Epithelial cell of proximal tubule (primary cell): ENCODE measurements around the gene RAD51B. TPM values are rescaled to one million over a fixed set of nuclear protein-coding genes. Genes with fewer than 3 reads are reported as not detected.
A peak's percentile ranks its signal among the peaks of the same experiment; 100 is the strongest.

Experiments
- DNase-seq: peaks from one replicate; pipeline ENCODE4 v3.0.0-alpha.2; 2011; ENCODE audit warnings: low read depth
- H3K4me3 ChIP-seq: 2 replicates; pipeline ENCODE4 v1.5.1; 2011; ENCODE audit warnings: low read depth, mild to moderate bottlenecking, low read length
- total RNA-seq: library from RNA; depleted of rRNA; stranded (reverse); fragments of >200 nt; gene quantifications from 2 replicates; pipeline ENCODE4 v1.2.3, GENCODE V29; 2015
- TF ChIP-seq, protein P1 (sequence below): conservative IDR thresholded peaks from 2 replicates; pipeline ENCODE4 v1.5.1; 2012; ENCODE audit warnings: low read depth, mild to moderate bottlenecking, low read length

RAD51B gene
- total RNA-seq, 1 donor from 2014 or later, result 6.3 TPM

DNA sequence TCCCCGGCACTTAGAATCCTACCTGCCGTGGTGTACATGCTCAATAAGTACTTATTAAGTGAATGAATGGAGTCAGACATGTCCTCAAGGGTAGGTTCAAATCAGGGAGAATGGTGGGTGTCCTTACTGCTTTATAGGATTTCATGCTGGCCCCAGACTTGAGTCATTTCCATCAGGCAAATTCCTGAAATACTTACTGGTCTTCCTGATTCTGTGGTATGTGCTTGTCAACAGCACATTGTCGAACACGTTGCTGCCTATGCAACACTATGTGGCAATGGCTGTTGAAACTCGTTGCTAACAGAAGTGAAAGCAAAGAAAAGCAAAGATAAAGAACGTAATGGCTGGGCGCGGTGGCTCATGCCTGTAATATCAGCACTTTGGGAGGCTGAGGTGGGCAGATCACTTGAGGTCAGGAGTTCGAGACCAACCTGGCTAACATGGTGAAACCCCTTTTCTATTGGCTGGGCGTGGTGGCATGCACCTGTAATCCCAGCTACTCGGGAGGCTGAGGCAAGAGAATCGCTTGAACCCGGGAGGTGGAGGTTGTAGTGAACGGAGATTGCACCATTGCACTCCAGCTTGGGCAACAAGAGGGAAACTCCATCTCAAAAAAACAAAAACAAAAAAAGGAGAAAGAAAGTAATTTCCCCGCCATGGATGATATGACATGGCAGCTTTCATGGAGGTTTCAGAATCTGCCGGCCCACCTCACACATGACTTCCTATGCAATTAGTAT lies 758.4 kb downstream of the RAD51B start:
- peak; percentile 95 for DNase-seq
- no peak overlapping the region for H3K4me3 ChIP-seq
- TF ChIP-seq, protein P1, sequence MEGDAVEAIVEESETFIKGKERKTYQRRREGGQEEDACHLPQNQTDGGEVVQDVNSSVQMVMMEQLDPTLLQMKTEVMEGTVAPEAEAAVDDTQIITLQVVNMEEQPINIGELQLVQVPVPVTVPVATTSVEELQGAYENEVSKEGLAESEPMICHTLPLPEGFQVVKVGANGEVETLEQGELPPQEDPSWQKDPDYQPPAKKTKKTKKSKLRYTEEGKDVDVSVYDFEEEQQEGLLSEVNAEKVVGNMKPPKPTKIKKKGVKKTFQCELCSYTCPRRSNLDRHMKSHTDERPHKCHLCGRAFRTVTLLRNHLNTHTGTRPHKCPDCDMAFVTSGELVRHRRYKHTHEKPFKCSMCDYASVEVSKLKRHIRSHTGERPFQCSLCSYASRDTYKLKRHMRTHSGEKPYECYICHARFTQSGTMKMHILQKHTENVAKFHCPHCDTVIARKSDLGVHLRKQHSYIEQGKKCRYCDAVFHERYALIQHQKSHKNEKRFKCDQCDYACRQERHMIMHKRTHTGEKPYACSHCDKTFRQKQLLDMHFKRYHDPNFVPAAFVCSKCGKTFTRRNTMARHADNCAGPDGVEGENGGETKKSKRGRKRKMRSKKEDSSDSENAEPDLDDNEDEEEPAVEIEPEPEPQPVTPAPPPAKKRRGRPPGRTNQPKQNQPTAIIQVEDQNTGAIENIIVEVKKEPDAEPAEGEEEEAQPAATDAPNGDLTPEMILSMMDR, result no peak

- DNase-seq, result no peak
- H3K4me3 ChIP-seq, result no peak overlapping the region
- TF ChIP-seq, protein P1, result no peak
Observed at GRCh38 chr14:68578597-68578996, 759.0 kb downstream of the RAD51B start.

GRCh38 chr14:68580096-68580645 lies 760.6 kb downstream of the RAD51B start:
- no peak overlapping the region for H3K4me3 ChIP-seq
- TF ChIP-seq, protein P1, result no peak
- DNase-seq, result no peak

DNA sequence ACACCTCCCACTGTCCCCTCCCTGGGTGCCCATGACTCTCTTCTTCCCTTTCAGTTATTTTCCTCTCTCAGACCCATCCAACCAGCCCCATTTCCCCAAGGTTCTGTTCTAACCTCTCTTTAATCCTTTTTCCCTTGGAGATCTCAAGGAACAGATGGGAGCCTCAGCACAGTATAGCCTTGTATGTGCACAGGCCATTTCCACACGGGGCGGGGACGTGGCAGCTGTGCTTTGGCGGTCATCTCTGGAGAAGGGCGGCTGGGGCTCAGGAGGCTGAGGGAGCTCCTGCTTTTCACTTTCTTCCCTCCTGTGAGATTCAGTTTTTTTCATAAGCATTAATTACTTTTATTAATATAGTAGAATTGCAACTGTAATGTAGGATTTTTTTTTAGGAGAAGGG lies 761.1 kb downstream of the RAD51B start:
- TF ChIP-seq, protein P1, result no peak
- no peak for DNase-seq
- no peak overlapping the region for H3K4me3 ChIP-seq

DNA sequence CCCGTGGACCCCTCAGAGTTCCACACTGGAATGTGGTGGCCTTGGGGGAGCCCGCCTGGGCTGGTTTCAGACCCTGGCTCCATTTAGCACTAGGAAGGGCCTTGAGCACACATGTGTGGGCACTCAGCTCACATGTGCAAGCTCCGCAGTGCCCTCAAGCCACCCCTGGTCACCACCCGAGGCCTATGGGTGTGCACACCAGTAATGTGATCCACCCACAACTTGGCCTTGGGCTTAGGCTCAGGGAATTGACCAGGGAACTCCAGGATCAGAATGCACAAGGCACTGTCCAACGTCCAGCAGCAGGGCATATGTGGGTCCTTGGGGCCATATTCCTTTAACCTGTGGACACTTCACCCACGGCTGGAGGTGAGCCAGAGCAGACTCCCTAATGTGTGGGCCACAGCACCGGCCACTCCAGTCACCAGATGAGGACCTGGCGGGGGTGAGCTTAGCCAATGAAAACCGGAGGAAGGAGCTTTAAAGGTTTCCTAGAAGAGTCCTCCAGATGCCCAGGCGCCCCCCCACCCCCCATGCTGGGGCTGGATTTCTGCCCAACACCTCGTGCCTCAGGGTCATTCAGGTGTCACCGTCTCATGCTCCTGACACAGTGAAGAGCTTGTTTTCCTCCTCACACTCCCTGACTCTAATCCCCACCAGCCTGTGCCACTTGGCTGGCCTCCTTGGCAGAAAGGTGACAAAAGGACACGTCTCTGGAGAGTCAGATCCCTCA lies 764.1 kb downstream of the RAD51B start:
- TF ChIP-seq, protein P1, result no peak
- no peak overlapping the region for H3K4me3 ChIP-seq
- no peak for DNase-seq

- DNase-seq, result no peak
- TF ChIP-seq, protein P1, result no peak
- no peak overlapping the region for H3K4me3 ChIP-seq
Observed at GRCh38 chr14:68584786-68585185, 765.2 kb downstream of the RAD51B start.
